CD4-positive, alpha-beta T cell treated with Interleukin-6 at 100 ng/mL for 8 hours (primary cell): ENCODE measurements around the gene SACM1L.
"Not testable (repeated sequence)": the region's sequence is repeated elsewhere in the genome, so short reads cannot be mapped to it uniquely, and the experiment has no call there.

ENCODE experiments used
- DNase-seq: peaks from one replicate; pipeline ENCODE4 v3.0.0-alpha.2; 2020; ENCODE audit warnings: mixed read lengths, low spot score

SACM1L gene

GRCh38 chr3:45667569-45667934 lies 21.6 kb upstream of the SACM1L start:
- DNase-seq: no peak

- no peak for DNase-seq
Measured at GRCh38 chr3:45670436-45670835, 18.8 kb upstream of the SACM1L start.

GRCh38 chr3:45670991-45671390 lies 18.2 kb upstream of the SACM1L start:
- no peak for DNase-seq

GRCh38 chr3:45673273-45673672 lies 15.9 kb upstream of the SACM1L start:
- DNase-seq: no peak

GRCh38 chr3:45676325-45677032 lies 12.7 kb upstream of the SACM1L start:
- DNase-seq: no peak

GRCh38 chr3:45677033-45677446 lies 12.2 kb upstream of the SACM1L start:
- DNase-seq: peak; percentile 77

- DNase-seq: no peak
Measured at GRCh38 chr3:45677841-45678240, 11.4 kb upstream of the SACM1L start.

GRCh38 chr3:45679805-45680204 lies 9.4 kb upstream of the SACM1L start:
- DNase-seq: no peak

GRCh38 chr3:45681221-45681620 lies 8.0 kb upstream of the SACM1L start:
- DNase-seq: no peak

GRCh38 chr3:45681846-45682245 lies 7.3 kb upstream of the SACM1L start:
- no peak for DNase-seq

GRCh38 chr3:45682311-45682710 lies 6.9 kb upstream of the SACM1L start:
- no peak for DNase-seq

GRCh38 chr3:45682786-45683185 lies 6.4 kb upstream of the SACM1L start:
- DNase-seq: no peak

- DNase-seq: no peak
Measured at GRCh38 chr3:45683417-45684326, 5.5 kb upstream of the SACM1L start.

GRCh38 chr3:45684327-45684892 lies 4.8 kb upstream of the SACM1L start:
- no peak for DNase-seq

- DNase-seq: not testable (repeated sequence)
Measured at GRCh38 chr3:45685722-45686121, 3.5 kb upstream of the SACM1L start.

- DNase-seq: no peak
Measured at GRCh38 chr3:45686850-45687249, 2.3 kb upstream of the SACM1L start.

GRCh38 chr3:45687828-45688193 lies 1.4 kb upstream of the SACM1L start:
- no peak for DNase-seq

GRCh38 chr3:45688194-45688881 lies 858 bp upstream of the SACM1L start:
- no peak for DNase-seq

- no peak for DNase-seq
Measured at GRCh38 chr3:45689787-45690145, 570 bp downstream of the SACM1L start.

- peak; percentile 20 for DNase-seq
Measured at GRCh38 chr3:45690336-45691035, 1.3 kb downstream of the SACM1L start.

GRCh38 chr3:45691842-45692241 lies 2.6 kb downstream of the SACM1L start:
- no peak for DNase-seq

GRCh38 chr3:45692866-45693265 lies 3.7 kb downstream of the SACM1L start:
- no peak for DNase-seq
